IMR-90 (cell line): Measurements from ENCODE around the gene TRABD. TPM values are rescaled to one million over a fixed set of nuclear protein-coding genes. Genes with fewer than 3 reads are reported as not detected.

ENCODE experiments used
- ATAC-seq: fragments of 200-7000 bp; cut with Tn5 transposase; 2 replicates; pipeline ENCODE4 v1.9.1; 2020; ENCODE audit warnings: low read depth, mild to moderate bottlenecking, moderate library complexity
- BruUV-seq: library from RNA; stranded (reverse); fragments of 400-500 nt; replicated peaks from 2 replicates; lab custom pipeline; 2021; lab: Mats Ljungman, UMichigan
- CTCF ChIA-PET: fragments of 300-600 bp; formaldehyde crosslinking; extraction: SDS; loops from one replicate; lab custom pipeline; 2021; ENCODE audit warnings: antibody characterized with exemption; lab: Yijun Ruan, JAX
- POLR2A ChIA-PET: fragments of 300-600 bp; sonication (Branson Sonifier 250); formaldehyde crosslinking; loops from one replicate; lab custom pipeline; 2022; ENCODE audit warnings: antibody characterized with exemption; ENCODE audit not compliant: unreplicated experiment; lab: Charles Lee
- DNase-seq: peaks from one replicate; pipeline ENCODE4 v3.0.0; 2013
- H2AFZ ChIP-seq: replicated peaks from 2 replicates; pipeline ENCODE3; 2013; ENCODE audit warnings: low read length, mild to moderate bottlenecking; ENCODE audit not compliant: poor library complexity
- H2AK5ac ChIP-seq: 2 replicates; pipeline ENCODE4 v1.6.1; 2013; ENCODE audit warnings: low read depth, low read length, inconsistent platforms
- H2AK9ac ChIP-seq: replicated peaks from 2 replicates; pipeline ENCODE3; 2013; ENCODE audit warnings: mild to moderate bottlenecking, low read depth, low read length, moderate library complexity; ENCODE audit not compliant: poor library complexity
- H2BK120ac ChIP-seq: 2 replicates; pipeline ENCODE4 v1.6.1; 2013; ENCODE audit warnings: low read depth, low read length, inconsistent platforms
- H2BK15ac ChIP-seq: 3 replicates; pipeline ENCODE4 v1.6.1; 2013; ENCODE audit warnings: low read depth, low read length, inconsistent platforms
- H2BK20ac ChIP-seq: 2 replicates; pipeline ENCODE4 v1.6.1; 2013; ENCODE audit warnings: low read depth, mild to moderate bottlenecking, inconsistent platforms, low read length, moderate library complexity
- H2BK5ac ChIP-seq: 2 replicates; pipeline ENCODE4 v1.6.1; 2013; ENCODE audit warnings: mild to moderate bottlenecking, low read depth, low read length, inconsistent platforms; ENCODE audit not compliant: poor library complexity, severe bottlenecking
- H3K14ac ChIP-seq: replicated peaks from 2 replicates; pipeline ENCODE4 v1.6.1; 2013; ENCODE audit warnings: low read depth, low read length, inconsistent platforms
- H3K18ac ChIP-seq: 2 replicates; pipeline ENCODE4 v1.6.1; 2013; ENCODE audit warnings: low read depth, low read length, control low read depth
- H3K23ac ChIP-seq: 2 replicates; pipeline ENCODE4 v1.6.1; 2013; ENCODE audit warnings: low read depth, low read length, inconsistent platforms
- H3K27ac ChIP-seq: 2 replicates; pipeline ENCODE4 v1.5.1; 2013; ENCODE audit warnings: mild to moderate bottlenecking, control low read depth, low read length; ENCODE audit not compliant: insufficient read depth
- H3K27me3 ChIP-seq: 2 replicates; pipeline ENCODE4 v1.6.1; 2013; ENCODE audit warnings: low read length; ENCODE audit not compliant: control insufficient read depth, insufficient read depth
- H3K36me3 ChIP-seq: 2 replicates; pipeline ENCODE4 v1.6.1; 2013; ENCODE audit warnings: low read length, mixed read lengths; ENCODE audit not compliant: control insufficient read depth, insufficient read depth
- H3K4ac ChIP-seq: 2 replicates; pipeline ENCODE4 v1.6.1; 2013; ENCODE audit warnings: low read depth, low read length, inconsistent platforms
- H3K4me1 ChIP-seq: 2 replicates; pipeline ENCODE4 v1.6.1; 2013; ENCODE audit warnings: low read length, mixed read lengths; ENCODE audit not compliant: control insufficient read depth, insufficient read depth
- H3K4me2 ChIP-seq: 2 replicates; pipeline ENCODE4 v1.6.1; 2013; ENCODE audit warnings: low read depth, mild to moderate bottlenecking, control low read depth, low read length, moderate library complexity
- H3K4me3 ChIP-seq: 2 replicates; pipeline ENCODE4 v1.5.1; 2013; ENCODE audit warnings: low read depth, mild to moderate bottlenecking, control low read depth, low read length, moderate library complexity; ENCODE audit not compliant: insufficient read depth
- H3K56ac ChIP-seq: 2 replicates; pipeline ENCODE4 v1.6.1; 2013; ENCODE audit warnings: low read length, inconsistent platforms; ENCODE audit not compliant: insufficient read depth; ENCODE audit errors: extremely low read depth
- H3K79me1 ChIP-seq, 2 experiments: 2 replicates each; pipeline ENCODE4 v1.6.1; 2013; ENCODE audit warnings: low read length in 2 of 2, inconsistent platforms in 1 of 2, low read depth in 1 of 2
- H3K9ac ChIP-seq: 2 replicates; pipeline ENCODE4 v1.6.1; 2013; ENCODE audit warnings: low read depth, low read length, control low read depth
- H3K9me1 ChIP-seq: 2 replicates; pipeline ENCODE4 v1.6.1; 2013; ENCODE audit warnings: low read length, inconsistent platforms; ENCODE audit not compliant: insufficient read depth
- H3K9me3 ChIP-seq: 2 replicates; pipeline ENCODE4 v1.6.1; 2013; ENCODE audit warnings: low read length; ENCODE audit not compliant: control insufficient read depth, insufficient read depth
- H4K20me1 ChIP-seq: 2 replicates; pipeline ENCODE4 v1.6.1; 2013; ENCODE audit warnings: low read length, inconsistent platforms; ENCODE audit not compliant: insufficient read depth
- H4K5ac ChIP-seq: 2 replicates; pipeline ENCODE4 v1.6.1; 2013; ENCODE audit warnings: mild to moderate bottlenecking, low read depth, low read length, control low read depth
- H4K8ac ChIP-seq, 2 experiments: 2 replicates each; pipeline ENCODE4 v1.6.1; 2013; ENCODE audit warnings: low read depth in 2 of 2, low read length in 2 of 2, control low read depth in 1 of 2, inconsistent platforms in 1 of 2
- H4K91ac ChIP-seq: 2 replicates; pipeline ENCODE4 v1.6.1; 2013; ENCODE audit warnings: low read depth, low read length, inconsistent platforms; ENCODE audit not compliant: insufficient read depth
- CEBPB ChIP-seq: IDR thresholded peaks from 2 replicates; pipeline ENCODE4 v1.6.1; 2012; ENCODE audit warnings: low read depth, low read length, improper control_type of control experiment
- CHD1 ChIP-seq: IDR thresholded peaks from 2 replicates; pipeline ENCODE4 v1.6.1; 2012; ENCODE audit warnings: low read depth, low read length, improper control_type of control experiment
- MAZ ChIP-seq: IDR thresholded peaks from 2 replicates; pipeline ENCODE4 v1.6.1; 2012; ENCODE audit warnings: low read depth, mild to moderate bottlenecking, low read length, improper control_type of control experiment, moderate library complexity, borderline replicate concordance
- MXI1 ChIP-seq: IDR thresholded peaks from 2 replicates; pipeline ENCODE4 v1.6.1; 2012; ENCODE audit warnings: low read depth, mild to moderate bottlenecking, low read length, moderate library complexity, borderline replicate concordance
- NFE2L2 ChIP-seq: fragments of 150-350 bp; IDR thresholded peaks from 2 replicates; pipeline ENCODE4 v1.6.1; 2016; ENCODE audit warnings: low read depth, mild to moderate bottlenecking, low read length
- POLR2A ChIP-seq: IDR thresholded peaks from 2 replicates; pipeline ENCODE4 v1.6.1; 2012; ENCODE audit warnings: mild to moderate bottlenecking, low read depth, low read length
- RAD21 ChIP-seq: IDR thresholded peaks from 2 replicates; pipeline ENCODE4 v1.6.1; 2012; ENCODE audit warnings: low read length, improper control_type of control experiment
- RFX5 ChIP-seq: IDR thresholded peaks from 2 replicates; pipeline ENCODE4 v1.8.0; 2012; ENCODE audit warnings: low read depth, mild to moderate bottlenecking, low read length, moderate library complexity
- SMC3 ChIP-seq: fragments of 150-350 bp; IDR thresholded peaks from 2 replicates; pipeline ENCODE4 v1.6.1; 2016; ENCODE audit warnings: low read depth, mild to moderate bottlenecking, antibody characterized with exemption, low read length, moderate library complexity
- WGBS, 2 experiments: methylation state at CpG; one replicate each; pipeline versions ENCODE4 v1.1.5 to v1.1.7; 2013; ENCODE audit warnings: missing lambda C conversion rate in 2 of 2; ENCODE audit not compliant: insufficient read length in 1 of 2; ENCODE audit errors: extremely low coverage in 2 of 2; 5-methylcytosine and 5-hydroxymethylcytosine counted together
- dilution Hi-C: fragments of 300-500 bp; cut with HindIII; formaldehyde crosslinking; loops from one replicate; pipeline ENCODE4 v1.14.3; 2018; ENCODE audit warnings: low sequenced_read_pairs; ENCODE audit not compliant: unreplicated experiment
- in situ Hi-C: fragments of 300-500 bp; cut with MboI; formaldehyde crosslinking; loops from 3 replicates; pipeline ENCODE4 v1.14.3; 2019; ENCODE audit warnings: low sequenced_read_pairs, inconsistent platforms, mixed read lengths
- intact Hi-C: fragments of 100-400 bp; cut with micrococcal nuclease; formaldehyde crosslinking; loops from 2 replicates; pipeline ENCODE4 v1.10.0; 2022
- polyA plus RNA-seq, 3 experiments: library from polyadenylated mRNA; depleted of rRNA; stranded (reverse); fragments of >200 nt; gene quantifications; 2 replicates each; pipeline ENCODE4 v1.2.3, GENCODE V29; 2012; ENCODE audit warnings: low replicate concordance in 1 of 3
- total RNA-seq: library from RNA; depleted of rRNA; stranded (reverse); fragments of >200 nt; gene quantifications from 2 replicates; pipeline ENCODE4 v1.2.3, GENCODE V29; 2012
- TF ChIP-seq, protein P1 (sequence below): fragments of 150-350 bp; IDR thresholded peaks from 2 replicates; pipeline ENCODE4 v1.6.1; 2016; ENCODE audit warnings: low read depth, mild to moderate bottlenecking, low read length, moderate library complexity, borderline replicate concordance
- TF ChIP-seq, protein P2 (sequence below): conservative IDR thresholded peaks from 2 replicates; pipeline ENCODE4 v1.5.1; 2012; ENCODE audit warnings: mild to moderate bottlenecking, low read depth, low read length, improper control_type of control experiment

The TRABD gene
- total and polyA plus RNA-seq, 2 of the 4 experiments (the other 2 are of a cell fraction) = 13.4 to 42.7 TPM

DNA sequence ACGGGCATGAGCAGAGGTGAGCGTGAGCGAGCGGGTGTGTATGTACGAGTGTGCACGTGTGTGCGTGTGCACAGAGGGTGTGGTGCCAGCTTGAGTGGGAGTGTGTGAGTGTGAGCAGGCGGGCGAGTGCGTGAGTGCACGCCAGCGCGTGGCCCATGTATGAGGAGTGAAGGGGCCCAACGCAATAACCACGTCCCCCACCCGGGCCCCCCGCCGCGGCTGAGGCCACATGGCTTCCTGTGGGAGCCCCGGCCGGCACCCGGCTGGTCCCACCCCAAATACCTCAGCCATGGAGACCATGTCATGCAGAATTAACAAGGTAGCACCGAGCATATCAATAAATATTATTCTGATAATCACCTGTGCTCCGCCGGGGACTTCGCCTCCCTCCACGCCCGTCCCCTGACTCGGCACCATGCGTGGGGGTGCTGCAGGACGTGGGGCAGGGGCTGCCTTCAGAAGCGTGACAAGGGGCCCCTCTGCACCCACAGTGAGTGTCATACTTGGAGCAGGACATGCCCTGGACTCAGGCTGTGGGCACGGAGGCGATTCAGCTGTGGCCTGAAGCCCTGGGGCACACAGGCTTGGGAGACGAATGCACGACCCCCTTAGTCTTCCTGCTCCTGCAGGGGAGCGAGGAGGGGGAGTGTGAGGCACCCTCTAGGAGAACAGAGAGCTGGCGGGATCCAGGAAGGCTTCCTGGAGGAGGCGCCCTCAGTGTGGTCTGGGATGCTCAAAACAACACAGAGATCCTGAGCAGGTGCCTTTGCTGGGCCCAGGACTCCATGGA, 5.6 kb upstream of the TRABD start:
- Histone ChIP-seq H2AFZ (no peak overlapping the region), H2BK20ac (no peak overlapping the region), H3K4ac (no peak overlapping the region), H3K9me3 (no peaks in the 10 kb centered on the region), H3K18ac (no peak overlapping the region), H3K9me1 (no peaks in the 10 kb centered on the region), H3K23ac (no peak overlapping the region), H2BK15ac (no peak overlapping the region), H4K5ac (no peak overlapping the region), H3K36me3 (peaks cover 2% of the 10 kb centered on the region; the same call in 1 of the 2 replicates), H4K91ac (no peak overlapping the region), H3K9ac (no peak overlapping the region), H3K4me3 (no peak overlapping the region), H2BK5ac (no peak overlapping the region), H4K8ac (no peak overlapping the region), H3K56ac (no peak overlapping the region), H3K79me1 (no peaks in the 10 kb centered on the region), H2AK5ac (no peak overlapping the region), H3K4me1 (peaks cover 6% of the 10 kb centered on the region; the same call in 1 of the 2 replicates), H4K20me1 (no peaks in the 10 kb centered on the region), H3K4me2 (no peak overlapping the region), H2BK120ac (no peak overlapping the region), H3K27me3 (no peaks in the 10 kb centered on the region; the same call in 1 of the 2 replicates), H3K14ac (no peak overlapping the region), H3K27ac (no peak overlapping the region), H2AK9ac (no peak overlapping the region)
- in situ Hi-C loops = no loop called here
- intact Hi-C loops = no loop called here
- DNase-seq (no peak), ATAC-seq (no peak)
- BruUV-seq = no TSS peak
- dilution Hi-C loops = no loop called here
- TF ChIP-seq SMC3 (no peak), RFX5 (no peak), NFE2L2 (no peak), POLR2A (no peak), MAZ (no peak), RAD21 (no peak), CHD1 (no peak), MXI1 (no peak), CEBPB (no peak)
- TF ChIP-seq, protein P1, sequence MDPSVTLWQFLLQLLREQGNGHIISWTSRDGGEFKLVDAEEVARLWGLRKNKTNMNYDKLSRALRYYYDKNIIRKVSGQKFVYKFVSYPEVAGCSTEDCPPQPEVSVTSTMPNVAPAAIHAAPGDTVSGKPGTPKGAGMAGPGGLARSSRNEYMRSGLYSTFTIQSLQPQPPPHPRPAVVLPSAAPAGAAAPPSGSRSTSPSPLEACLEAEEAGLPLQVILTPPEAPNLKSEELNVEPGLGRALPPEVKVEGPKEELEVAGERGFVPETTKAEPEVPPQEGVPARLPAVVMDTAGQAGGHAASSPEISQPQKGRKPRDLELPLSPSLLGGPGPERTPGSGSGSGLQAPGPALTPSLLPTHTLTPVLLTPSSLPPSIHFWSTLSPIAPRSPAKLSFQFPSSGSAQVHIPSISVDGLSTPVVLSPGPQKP = no peak
- TF ChIP-seq, protein P2, sequence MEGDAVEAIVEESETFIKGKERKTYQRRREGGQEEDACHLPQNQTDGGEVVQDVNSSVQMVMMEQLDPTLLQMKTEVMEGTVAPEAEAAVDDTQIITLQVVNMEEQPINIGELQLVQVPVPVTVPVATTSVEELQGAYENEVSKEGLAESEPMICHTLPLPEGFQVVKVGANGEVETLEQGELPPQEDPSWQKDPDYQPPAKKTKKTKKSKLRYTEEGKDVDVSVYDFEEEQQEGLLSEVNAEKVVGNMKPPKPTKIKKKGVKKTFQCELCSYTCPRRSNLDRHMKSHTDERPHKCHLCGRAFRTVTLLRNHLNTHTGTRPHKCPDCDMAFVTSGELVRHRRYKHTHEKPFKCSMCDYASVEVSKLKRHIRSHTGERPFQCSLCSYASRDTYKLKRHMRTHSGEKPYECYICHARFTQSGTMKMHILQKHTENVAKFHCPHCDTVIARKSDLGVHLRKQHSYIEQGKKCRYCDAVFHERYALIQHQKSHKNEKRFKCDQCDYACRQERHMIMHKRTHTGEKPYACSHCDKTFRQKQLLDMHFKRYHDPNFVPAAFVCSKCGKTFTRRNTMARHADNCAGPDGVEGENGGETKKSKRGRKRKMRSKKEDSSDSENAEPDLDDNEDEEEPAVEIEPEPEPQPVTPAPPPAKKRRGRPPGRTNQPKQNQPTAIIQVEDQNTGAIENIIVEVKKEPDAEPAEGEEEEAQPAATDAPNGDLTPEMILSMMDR = no peak
- ChIA-PET CTCF (no interaction called here), POLR2A (no interaction called here)
- WGBS, 2 experiments = 77% methylated on average over 18 of the region's 39 CpGs; no CpG with 5 or more reads in 1 of the 2 experiments
